ENCODE measurements around the gene CST9L. TPM values are rescaled to one million over a fixed set of nuclear protein-coding genes. Genes with fewer than 3 reads are reported as not detected.

The CST9L gene
- total and polyA plus RNA-seq, 10 of the 15 experiments (the other 5 are each of a cell fraction or from before 2014, with no cell fraction given): not detected

- ChIA-PET CTCF (no interaction called here), RAD21 (ENCODE audit: unreplicated experiment) (no interaction called here)
- FAIRE-seq: no peak
Measured at GRCh38 chr20:23568971-23569330, 667 bp upstream of the CST9L start.

More at GRCh38 chr20:23568971-23569330, 667 bp upstream of the CST9L start:
- DNase-seq (ENCODE audit: low read depth, low spot score) (no peak), ATAC-seq (no peak)
- no peaks in the 10 kb centered on the region; a peak in 2 of 4 replicates for H3K27me3 ChIP-seq (replicated peaks in 1 of 2; ENCODE audit: control insufficient read depth in 2 of 2, insufficient read depth in 2 of 2, low read length in 1 of 2)
- no peaks in the 10 kb centered on the region for H3K36me3 ChIP-seq (ENCODE audit: control insufficient read depth in 2 of 2, insufficient read depth in 2 of 2, low read length in 1 of 2)
- H3K9me3 ChIP-seq (replicated peaks; ENCODE audit: control insufficient read depth, insufficient read depth, low read length): no peaks in the 10 kb centered on the region
- no peaks in the 10 kb centered on the region for H4K20me1 ChIP-seq (ENCODE audit: control insufficient read depth, insufficient read depth)
- no TSS peak for BruUV-seq (replicated peaks)
- intact Hi-C loops (cut with micrococcal nuclease; ENCODE audit: unreplicated experiment): no loop called here
- POLR2A ChIA-PET: no interaction called here
- no peak overlapping the region for H3K4me3 ChIP-seq
- H3K4me2 ChIP-seq (ENCODE audit: control insufficient read depth, insufficient read depth): no peak overlapping the region
- no peaks in the 10 kb centered on the region for H3K79me2 ChIP-seq (ENCODE audit: control insufficient read depth, insufficient read depth, low read length)
- 61% methylated on average over 1 of the region's 1 CpG for WGBS (ENCODE audit: insufficient coverage, insufficient replicate concordance, low lambda C conversion rate, missing lambda C conversion rate)
- SMC1A ChIA-PET (ENCODE audit: uncharacterized antibody, unreplicated experiment): no interaction called here
- no peak overlapping the region for H2AFZ ChIP-seq (ENCODE audit: control insufficient read depth, low read depth, low read length)
- in situ Hi-C loops (cut with MboI): no loop called here
- H3K9ac ChIP-seq (ENCODE audit: control insufficient read depth, insufficient read depth, low read length): no peak overlapping the region
- no peak overlapping the region for H3K27ac ChIP-seq (ENCODE audit: control insufficient read depth, insufficient read depth)
- no peaks in the 10 kb centered on the region for H3K4me1 ChIP-seq (ENCODE audit: control insufficient read depth, insufficient read depth, low read length)
- no peak for TF ChIP-seq NR2C1 (IDR thresholded peaks at IDR 0.05)
- no peak for TF ChIP-seq IRF3 (IDR thresholded peaks at IDR 0.05)
- no peak for TF ChIP-seq BCLAF1 (IDR thresholded peaks at IDR 0.05)
- no peak for TF ChIP-seq KAT2A (conservative IDR thresholded peaks at IDR 0.05; ENCODE audit: control insufficient read depth, low read depth, low read length)
- no peak for TF ChIP-seq RFX5 (IDR thresholded peaks at IDR 0.05; ENCODE audit: low read depth, low read length)
- TF ChIP-seq USF1 (IDR thresholded peaks at IDR 0.05; ENCODE audit: borderline replicate concordance, extremely low read length, insufficient read depth, low read depth, low read length): no peak
- TF ChIP-seq MTA2 (IDR thresholded peaks at IDR 0.05; ENCODE audit: low read depth): no peak
- no peak for TF ChIP-seq BHLHE40 (IDR thresholded peaks at IDR 0.05; ENCODE audit: borderline replicate concordance in 1 of 2, low read depth in 2 of 2, low read length in 1 of 2)
- TF ChIP-seq STAT1 (conservative IDR thresholded peaks at IDR 0.05): no peak
- no peak for TF ChIP-seq ZNF207 (IDR thresholded peaks at IDR 0.05; ENCODE audit: borderline replicate concordance)
